Measurements from ENCODE around the gene WDR64.
A peak's percentile ranks its signal among the peaks of the same experiment; 100 is the strongest.
"Not testable (repeated sequence)": the region's sequence is repeated elsewhere in the genome, so short reads cannot be mapped to it uniquely, and the experiment has no call there.

WDR64 gene

DNA sequence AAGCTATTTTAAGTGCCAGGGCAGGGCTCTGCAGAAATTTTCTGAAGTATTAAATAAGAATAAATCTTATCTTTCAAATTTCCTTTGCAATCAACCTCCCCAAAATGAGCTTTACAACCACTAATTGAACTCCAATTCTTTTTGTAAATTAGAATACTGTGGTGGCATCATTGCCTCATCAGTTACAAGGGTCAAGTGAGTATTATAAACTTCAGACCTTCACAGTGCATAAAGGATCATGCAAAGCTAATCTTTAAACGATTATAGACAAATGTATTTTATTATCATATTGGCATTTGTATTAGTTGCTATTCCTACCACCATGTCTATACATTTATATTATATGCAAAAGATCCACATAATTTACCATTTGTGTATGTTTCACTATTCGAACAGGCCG, 19.1 kb upstream of the WDR64 start:
- DNase-seq: no peak

DNA sequence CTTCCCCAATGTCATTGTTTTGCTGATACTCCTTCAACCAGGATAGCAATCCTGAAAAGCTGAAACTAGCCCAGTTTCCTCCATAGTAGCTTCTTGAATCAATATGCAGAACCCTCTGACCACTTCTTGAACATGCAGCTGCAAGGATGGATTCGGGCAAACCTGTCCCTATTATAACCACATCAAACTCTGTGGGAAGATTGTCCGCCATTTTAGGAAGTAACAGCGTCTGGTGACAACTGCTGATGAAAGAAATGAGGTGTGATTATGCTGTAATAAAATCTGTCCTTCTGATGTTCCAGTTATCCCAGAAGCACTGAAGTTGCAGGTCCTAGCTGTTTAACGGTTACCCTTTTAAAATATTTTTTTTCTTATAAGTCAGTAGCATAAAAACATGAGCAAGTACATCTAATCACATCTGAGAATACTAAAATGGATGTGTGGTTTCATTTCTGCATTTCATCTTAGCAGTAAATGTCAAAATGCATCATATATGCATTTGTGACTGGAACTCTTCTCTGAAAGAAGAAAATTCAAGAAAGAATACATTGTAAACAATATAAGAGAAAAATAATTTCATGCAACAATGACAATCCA, 16.4 kb upstream of the WDR64 start:
- no peak for DNase-seq

DNA sequence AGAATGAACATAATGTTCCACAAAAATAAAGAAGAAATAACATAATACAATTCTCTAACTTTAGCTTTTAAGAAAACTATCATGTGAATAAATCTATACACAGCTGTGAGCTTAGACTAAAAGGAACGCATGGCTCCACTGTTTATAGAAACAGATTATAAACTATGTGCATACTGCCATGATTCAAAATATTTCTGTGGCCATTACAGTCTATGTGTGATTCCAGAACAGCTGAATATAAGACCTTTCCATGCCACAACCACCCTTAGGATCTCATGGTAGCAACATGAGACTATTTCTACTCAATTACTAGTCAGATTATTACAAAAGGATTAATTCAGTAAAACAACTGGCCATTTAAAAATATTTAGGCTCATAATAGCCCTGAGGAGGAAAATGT, 15.8 kb upstream of the WDR64 start:
- DNase-seq: no peak

DNA sequence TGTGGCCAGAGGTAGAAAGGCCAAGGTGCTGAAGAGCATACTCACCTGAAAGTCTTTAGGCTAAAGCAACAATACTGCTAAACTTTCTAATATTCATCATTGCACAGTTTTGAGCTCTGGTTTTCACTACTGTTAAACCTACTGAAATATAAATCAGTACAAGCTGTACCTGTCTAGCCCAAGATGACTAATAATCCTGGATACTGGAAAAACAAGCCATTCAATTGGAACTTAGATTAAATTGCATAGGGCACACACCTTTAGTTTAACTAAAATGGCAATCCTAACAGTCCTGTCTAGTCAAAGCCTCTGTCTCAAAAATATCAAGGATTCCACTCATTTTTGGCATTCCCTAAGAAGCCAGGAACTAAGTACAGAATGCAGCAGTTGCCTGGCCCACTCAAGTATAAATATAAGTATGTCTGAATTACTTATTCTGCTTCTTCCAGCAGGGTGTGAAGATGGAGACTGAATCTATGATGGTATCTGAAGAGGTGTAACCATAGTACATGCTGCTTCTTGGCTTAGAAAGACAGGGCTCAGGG, 15.0 kb upstream of the WDR64 start:
- no peak for DNase-seq

DNA sequence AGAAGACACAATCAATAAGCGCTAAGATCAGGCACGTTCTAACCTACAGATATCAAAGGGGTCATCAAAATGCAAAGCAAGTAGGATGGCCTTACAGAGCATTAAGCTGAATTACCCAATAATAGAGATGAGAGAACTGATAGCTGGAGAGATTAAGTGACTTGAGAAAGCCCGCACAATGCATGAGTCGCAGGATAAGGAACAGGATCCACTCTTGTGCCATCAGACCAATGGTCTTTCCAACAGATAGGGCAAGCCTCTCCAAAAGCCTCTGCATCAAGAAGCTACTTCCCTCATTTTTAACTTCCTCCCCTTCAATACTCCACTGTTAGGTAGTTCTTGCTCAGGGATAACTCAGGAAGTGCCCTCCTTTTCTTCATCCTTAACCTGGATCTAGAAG, 14.5 kb upstream of the WDR64 start:
- DNase-seq: no peak

DNA sequence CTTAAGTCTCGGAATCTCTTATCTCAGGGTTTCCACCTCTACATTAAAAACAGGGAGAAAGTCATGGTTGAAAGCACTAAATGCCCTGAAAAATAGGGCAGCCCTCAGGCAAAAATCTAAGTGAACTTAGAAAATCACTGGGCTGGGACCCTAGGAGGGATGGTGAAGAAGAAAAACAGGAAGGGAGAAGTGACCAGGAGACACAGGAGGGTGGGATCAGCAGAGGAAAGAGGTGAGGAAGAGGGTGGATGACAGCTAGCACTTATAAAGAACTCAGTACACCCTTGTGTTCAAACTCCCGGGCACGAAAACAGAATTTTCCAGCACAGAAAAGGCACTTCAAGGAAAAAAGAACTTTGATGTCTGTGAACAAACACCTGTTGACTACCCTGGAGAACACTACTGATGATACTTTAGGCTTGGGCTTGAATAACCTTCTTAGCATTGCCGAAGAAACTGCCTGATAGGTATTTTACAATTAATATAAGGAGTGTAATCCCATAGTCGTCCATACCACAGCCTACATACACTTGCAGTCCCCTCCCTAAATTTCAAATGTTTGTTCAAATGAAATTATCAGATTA, 13.9 kb upstream of the WDR64 start:
- no peak for DNase-seq

DNA sequence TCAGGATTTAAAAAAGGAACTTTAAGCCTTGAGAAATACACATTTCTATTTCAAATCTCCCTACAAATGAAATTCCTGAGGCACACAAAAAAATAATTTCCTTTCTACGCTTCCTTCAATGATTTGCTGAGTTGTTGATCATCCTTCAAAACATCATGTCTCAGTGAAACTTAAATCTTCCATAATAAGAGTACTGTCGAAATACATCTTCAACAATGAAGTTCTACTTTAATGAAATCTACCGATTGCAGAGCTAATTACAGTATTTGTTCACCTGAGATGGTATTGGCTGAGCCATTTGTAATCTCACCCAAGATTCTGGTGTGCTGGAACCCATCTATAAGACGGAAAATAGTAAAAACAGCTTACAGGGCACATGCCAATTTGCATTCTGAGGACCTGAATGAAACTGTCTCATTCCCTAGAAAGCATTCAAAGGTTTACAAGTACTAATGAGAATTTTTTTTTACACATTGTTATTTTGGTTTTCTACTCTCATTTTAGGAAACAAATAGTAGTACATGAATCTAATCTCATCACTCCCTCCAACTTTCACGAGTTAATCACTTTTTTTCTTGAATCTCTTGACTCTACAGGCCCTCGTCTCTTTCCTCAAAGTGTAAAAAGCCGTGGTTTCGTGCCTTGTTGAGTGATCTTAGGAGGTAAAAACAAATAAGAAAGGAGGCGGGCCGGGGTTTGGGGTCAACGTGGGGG, 13.0 kb upstream of the WDR64 start:
- no peak for DNase-seq

DNA sequence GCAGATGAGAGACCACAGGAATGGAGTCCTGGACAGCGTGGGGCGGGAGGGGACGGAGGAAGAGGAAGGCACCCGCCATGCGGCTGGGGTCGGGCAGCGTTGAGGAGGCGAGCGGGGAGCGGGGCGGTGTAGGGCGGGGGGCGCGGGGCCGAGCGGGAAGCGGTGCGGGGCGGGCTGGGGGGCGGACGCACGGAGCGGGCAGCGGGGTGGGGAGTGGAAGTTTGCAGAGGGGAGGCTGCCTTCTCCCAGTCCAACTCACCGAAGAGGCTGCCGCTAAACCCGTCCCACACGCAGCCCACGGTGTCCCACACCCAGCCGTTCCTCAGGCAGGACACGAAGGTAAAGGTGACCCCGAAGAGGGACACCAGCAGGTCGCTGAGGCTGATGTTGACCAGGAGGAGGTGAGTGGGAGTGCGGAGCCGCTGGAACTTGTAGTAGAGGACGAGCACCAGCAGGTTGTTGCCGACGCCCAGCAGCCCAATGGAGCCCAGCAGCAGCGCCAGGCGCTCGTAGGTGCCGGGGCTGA, 12.4 kb upstream of the WDR64 start:
- peak; percentile 26 to 78 for DNase-seq

DNA sequence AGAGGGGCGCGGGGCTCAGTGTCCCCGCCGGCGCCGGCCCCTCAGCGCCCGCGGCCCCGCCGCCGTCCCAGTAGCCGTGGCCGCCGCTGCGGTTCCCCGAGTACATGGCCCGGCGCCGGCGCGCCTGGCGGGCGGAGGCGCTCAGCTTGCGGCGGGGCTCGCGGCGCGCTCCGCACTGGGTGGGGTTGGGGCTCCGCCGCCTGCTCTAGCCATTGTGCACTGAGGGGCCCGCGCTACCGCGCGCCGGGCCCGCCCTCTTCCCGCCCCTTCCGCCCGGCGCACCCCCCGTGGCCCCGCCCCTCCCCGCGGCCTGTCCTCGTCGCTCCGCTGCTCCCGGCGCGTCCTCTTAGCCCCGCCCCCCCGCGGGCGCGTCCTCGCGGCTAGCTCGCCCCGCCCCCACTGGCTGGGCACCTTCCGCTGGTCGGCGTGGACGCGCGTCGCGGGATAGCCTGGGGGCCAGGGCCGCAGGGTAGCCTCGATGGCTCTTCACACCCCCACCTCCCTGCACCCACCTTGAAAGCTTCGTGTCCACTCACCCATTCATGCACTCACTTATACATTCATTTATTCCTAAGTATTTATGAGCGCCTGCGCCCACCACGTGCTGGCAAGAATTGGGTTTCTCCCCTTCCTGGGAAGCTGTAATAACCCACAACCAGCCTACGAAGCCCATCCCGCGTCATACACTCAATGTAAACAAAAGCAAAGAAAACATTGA, 11.8 kb upstream of the WDR64 start, which contains the start of the genes CHML and OPN3:
TSS of gene CHML (minus strand) at position 221 of the 718 bp plus-strand sequence. CDS start 4,603 bp downstream, outside the sequence.
TSS of gene OPN3 (minus strand) at position 221 of the 718 bp plus-strand sequence. CDS start at position 106, 115 bp downstream.
- DNase-seq: peak; percentile 93 to 96

DNA sequence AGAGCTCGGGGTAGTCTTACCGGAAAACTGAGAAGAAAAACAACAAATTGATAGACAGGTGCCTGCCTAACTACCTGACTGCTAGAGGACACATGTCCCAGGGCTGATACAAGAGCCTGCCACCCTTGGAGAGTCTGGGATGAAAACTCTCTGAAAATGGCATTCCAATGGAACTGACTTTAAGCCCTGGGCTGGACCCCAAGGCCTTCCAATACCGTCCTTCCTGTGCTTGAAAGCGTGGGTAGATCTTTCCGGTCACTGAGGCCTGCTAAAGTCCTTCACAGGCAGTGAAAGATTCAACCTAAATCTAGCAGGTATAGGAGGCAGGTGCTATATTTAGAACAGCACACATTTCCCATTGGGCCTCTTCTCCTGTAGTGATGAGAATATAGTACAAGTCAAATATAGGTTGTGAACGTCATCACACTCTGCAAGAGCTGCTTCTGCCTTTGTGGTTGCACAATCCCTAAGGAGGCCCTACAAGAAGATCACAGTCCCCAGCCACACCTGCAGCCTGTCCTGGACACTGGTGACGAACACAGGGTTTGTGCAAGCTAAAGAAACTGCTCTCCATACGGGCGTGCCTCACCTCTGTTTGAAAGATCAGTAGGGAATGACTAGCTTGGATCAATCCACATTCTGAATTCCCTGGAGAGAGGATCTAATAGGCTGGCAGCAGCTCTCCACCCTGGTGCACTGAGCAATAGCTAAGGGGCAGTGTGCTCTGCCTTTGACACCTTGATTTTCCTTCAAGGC, 11.0 kb upstream of the WDR64 start:
- no peak for DNase-seq

DNA sequence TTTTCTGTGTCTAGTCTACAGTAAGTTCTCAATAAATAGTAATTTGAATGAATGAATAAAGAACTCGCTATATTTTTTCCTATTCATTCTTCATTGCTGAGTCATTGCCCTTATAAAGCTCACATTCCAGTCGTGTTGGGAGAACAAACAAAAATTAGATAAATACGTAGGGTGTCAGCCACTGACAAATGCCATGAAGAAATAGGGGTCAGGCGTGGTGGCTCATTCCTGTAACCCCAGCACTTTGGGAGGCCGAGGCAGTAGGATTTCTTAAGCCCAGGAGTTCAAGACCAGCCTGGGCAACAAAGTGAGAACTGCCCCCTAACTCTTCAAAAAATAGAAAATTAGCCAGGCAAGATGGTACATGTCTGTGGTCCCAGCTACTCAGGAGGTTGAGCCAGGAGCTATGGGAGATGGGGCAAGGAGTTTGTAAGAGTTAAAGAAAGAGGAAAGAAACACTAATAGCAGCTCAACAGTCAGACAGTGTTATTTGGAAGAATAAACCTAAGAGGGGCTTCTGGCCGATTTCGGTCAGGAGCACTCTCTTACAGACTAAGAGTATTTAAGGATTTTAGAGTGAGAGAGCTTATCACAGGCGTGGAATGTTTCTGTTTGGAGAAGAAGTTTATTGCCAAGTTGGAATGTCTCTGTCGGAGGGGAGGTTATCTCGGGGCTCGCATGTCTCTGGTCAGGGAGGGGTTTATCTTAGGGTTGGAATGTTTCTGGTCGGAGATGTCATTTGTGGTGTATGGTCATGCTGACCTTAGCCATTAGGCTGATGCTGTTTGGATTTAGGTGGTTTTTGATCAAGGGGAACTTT, 10.1 kb upstream of the WDR64 start:
- DNase-seq: no peak

DNA sequence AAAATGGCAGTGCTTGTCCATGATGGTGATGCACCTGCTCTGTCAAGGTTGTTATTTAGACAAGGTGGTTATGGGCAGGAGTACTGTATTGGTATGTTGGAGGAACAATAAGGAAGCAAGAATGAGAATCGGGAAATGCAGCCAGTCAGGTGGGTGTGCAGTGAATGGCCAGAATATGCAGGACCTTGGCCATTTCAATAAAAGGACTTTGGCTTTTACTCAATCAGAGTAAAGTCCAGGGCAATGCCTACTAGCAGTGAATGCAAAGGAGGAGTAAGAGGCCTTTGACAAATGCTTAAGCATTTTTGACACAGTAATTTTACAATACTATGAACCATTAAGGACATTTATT, 9.5 kb upstream of the WDR64 start:
- no peak for DNase-seq

DNA sequence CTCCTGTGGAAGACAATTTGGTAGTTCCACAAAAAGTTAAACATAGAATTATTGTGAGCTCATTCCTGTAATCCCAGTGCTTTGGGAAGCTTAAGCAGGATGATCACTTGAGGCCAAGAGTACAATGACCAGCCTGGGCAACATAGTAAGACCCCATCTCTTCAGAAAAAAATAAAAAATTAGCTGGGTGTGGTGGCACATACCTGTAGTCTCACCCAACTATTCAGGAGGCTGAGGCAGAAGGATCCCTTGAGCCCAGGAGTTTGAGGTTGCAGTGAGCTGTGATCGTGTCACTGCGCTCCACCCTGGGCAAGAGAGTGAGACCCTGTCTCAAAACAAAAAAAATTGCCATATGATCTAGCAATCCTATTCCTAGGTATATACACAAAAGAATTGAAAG, 7.8 kb upstream of the WDR64 start:
- DNase-seq: no peak

DNA sequence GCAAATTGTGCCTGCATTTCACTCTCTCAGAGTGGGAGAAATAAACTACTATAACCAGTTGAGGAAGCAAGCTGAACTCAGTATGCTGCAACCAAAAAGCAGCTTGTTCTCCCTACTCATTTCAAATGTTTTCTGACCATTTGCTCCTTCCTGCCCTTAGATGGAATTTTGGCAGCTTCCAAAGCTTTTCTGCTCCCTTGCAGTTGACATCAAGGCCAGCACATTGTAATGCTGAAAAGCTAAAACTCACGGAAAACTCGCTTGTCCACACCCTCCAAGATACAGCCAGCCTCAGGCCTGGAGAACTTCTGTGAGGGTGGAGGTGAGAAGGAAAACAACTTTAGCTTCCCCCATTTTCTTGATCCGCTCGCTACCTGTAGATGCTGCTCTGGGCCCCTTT, 6.9 kb upstream of the WDR64 start:
- no peak for DNase-seq

DNA sequence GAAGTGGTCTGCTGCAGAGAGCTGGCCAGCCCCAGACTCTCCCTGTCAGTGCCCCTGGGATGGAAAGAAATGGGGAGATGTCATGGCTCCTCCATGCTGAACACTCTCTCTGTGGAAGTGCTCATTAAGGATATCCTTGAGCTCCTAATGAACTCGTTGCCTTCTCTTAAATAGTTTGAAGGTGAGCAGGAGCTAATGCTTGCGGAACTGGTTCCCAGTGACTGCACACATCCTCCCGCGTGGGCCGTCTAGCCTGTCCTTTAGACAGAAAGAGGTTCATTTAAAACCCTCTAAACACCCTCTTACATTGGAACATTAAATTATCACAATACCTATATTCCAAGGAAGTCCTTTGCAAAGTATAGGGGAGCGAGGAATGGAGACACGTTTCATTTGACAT, 5.9 kb upstream of the WDR64 start:
- no peak for DNase-seq

DNA sequence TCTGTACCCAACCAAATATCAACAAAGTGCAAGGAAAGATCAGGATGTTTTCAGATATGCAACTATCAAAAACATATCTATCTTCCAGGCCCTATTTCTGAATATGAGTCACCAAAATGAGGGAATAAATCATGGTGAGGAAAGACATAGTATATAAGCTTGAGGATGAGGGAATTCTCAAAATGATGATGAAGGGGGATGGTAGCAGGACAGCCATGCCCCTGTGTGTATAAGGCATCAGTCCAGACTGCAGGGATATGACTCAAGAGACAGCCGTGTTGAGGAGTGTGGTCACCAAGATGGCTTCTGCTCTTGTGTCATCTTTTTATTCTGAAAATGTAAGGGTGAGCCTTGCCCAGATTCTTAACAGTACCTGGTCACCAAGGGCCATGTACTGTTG, 4.4 kb upstream of the WDR64 start:
- no peak for DNase-seq

DNA sequence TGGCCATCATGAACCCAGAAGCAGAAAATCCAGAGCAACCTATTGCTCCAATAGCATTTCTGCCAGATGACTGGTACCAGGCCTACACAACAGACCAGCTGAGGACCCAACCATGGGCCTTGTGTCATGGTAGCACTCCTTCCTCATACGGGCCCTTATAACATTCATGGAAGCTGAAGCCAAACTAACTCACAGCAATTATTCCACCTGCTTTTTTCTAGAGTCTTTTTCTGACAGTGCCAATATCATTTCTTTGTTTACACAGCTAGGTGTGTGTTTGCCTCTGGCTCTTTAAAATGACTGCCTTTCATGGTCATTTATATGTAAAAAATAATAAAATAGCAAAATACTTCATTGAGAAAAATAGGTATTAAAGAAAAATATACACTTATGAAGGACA, 3.9 kb upstream of the WDR64 start:
- DNase-seq: peak in 1 of 2 experiments; percentile 21

DNA sequence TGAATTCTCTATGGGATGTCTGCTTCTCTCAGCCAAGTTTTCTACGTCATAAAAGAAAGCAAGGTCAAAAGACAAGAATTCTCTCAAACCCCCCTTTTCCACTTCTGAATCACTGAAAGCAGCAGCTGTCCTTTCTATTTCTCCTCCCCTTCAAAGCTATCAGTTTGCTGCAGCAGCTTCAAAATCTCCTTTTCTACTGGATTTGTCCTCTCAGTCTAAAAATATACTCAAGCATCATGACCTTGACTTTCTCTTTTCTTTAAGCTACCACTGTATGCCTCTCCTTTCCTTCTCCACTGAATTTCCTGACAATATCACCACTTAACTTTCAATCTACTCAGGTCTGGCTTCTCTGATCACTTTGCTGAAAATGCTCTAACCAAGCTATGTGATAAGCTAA, 1.9 kb downstream of the WDR64 start:
- no peak for DNase-seq

DNA sequence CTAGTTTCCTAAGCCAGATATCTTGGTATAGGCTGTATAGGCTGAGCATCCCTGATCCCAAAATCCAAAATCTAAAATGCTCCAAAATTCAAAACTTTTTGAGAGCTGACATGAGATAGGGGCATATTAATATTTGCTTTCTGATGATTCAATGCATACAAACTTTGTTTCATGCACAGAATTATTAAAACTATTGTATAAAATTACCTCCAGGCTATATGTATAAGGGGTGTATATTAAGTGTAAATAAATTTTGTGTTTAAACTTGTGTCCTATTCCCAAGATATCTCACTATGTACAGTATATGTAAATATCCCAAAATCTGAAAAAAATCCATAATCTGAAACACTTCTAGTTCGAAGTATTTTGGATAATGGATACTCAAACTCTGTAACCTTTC, 2.6 kb downstream of the WDR64 start:
- no peak for DNase-seq

DNA sequence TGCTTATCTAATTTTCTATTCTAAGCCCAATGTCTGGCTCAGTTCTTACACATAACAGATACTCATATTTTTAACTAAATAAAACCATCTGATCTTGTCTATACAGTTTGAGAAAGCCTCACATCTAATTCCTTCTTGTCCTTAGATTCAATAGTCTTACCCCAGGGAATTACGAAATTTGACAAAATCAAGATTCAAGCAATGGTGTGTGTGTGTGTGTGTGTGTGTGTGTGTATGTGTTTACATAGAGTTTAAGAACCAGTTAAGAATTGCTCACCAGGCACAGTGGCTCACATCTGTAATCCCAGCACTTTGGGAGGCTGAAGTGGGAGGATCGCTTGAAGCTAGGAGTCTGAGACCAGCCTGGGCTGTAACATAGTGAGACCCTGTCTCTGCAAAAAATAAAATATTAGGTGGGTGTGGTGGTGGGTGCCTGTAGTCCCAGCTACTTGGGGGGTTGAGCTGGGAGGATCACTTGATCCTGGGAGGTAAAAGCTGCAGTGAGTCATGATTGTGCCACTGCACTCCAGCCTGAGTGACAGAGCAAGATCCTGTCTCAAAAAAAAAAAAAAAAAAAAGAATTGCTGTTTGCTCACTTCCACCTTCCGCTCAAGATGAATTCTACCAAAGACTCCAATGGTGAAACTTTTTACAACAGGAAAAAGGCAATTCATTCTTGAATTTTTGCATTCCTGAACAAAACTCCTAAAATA, 6.2 kb downstream of the WDR64 start:
- no peak for DNase-seq

DNA sequence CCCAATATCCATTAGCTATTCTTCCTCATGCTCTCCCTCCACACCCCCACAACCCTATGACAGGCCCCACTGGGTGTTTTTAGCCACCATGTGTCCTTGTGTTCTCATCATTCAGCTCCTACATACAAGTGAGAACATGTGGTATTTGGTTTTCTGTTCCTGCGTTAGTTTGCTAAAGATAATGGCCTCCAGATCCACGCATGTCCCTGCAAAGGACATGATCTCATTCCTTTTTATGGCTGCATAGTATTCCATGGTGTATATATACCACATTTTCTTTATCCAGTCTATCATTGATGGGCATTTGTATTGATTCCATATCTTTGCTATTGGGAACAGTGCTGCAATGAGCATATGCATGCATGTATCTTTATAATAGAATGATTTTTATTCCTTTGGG, 6.9 kb downstream of the WDR64 start:
- DNase-seq: not testable (repeated sequence)

Measured in NCI-H2081 (cell line).